GM18502 (cell line): ENCODE results near the gene PTPRD.

Source experiments
- ATAC-seq: cut with Tn5 transposase; IDR thresholded peaks from one replicate; pipeline ENCODE4 v1.9.1; 2021; ENCODE audit warnings: mild to moderate bottlenecking; ENCODE audit not compliant: unreplicated experiment, poor library complexity

Gene PTPRD

GRCh38 chr9:8825585-8826147 is 1787.1 kb downstream of the PTPRD start:
- ATAC-seq = no peak

- ATAC-seq = no peak
These were observed 1789.5 kb downstream of the PTPRD start for GRCh38 chr9:8823131-8823895.

GRCh38 chr9:8822667-8823025 is 1790.2 kb downstream of the PTPRD start:
- ATAC-seq = no peak

GRCh38 chr9:8821910-8822666 is 1790.7 kb downstream of the PTPRD start:
- no peak for ATAC-seq

- no peak for ATAC-seq
These were observed 1795.5 kb downstream of the PTPRD start for GRCh38 chr9:8817335-8817734.

- no peak for ATAC-seq
These were observed 1796.4 kb downstream of the PTPRD start for GRCh38 chr9:8816361-8816760.

GRCh38 chr9:8815931-8816330 is 1796.9 kb downstream of the PTPRD start:
- no peak for ATAC-seq

- ATAC-seq = no peak
These were observed 1797.6 kb downstream of the PTPRD start for GRCh38 chr9:8815219-8815618.

GRCh38 chr9:8812888-8813287 is 1799.9 kb downstream of the PTPRD start:
- ATAC-seq = no peak

- no peak for ATAC-seq
These were observed 1803.1 kb downstream of the PTPRD start for GRCh38 chr9:8809741-8810140.

GRCh38 chr9:8806150-8806549 is 1806.7 kb downstream of the PTPRD start:
- ATAC-seq = no peak

GRCh38 chr9:8804613-8805012 is 1808.2 kb downstream of the PTPRD start:
- ATAC-seq = no peak

- ATAC-seq = no peak
These were observed 1810.6 kb downstream of the PTPRD start for GRCh38 chr9:8802242-8802641.

GRCh38 chr9:8800196-8800595 is 1812.6 kb downstream of the PTPRD start:
- no peak for ATAC-seq

GRCh38 chr9:8799615-8800014 is 1813.2 kb downstream of the PTPRD start:
- ATAC-seq = no peak

- no peak for ATAC-seq
These were observed 1813.6 kb downstream of the PTPRD start for GRCh38 chr9:8799206-8799605.

GRCh38 chr9:8784838-8785237 is 1828.0 kb downstream of the PTPRD start:
- no peak for ATAC-seq

GRCh38 chr9:8783941-8784340 is 1828.9 kb downstream of the PTPRD start:
- no peak for ATAC-seq

- ATAC-seq = no peak
These were observed 1830.6 kb downstream of the PTPRD start for GRCh38 chr9:8782237-8782636.

- ATAC-seq = no peak
These were observed 1831.3 kb downstream of the PTPRD start for GRCh38 chr9:8781458-8781857.

- no peak for ATAC-seq
These were observed 1832.4 kb downstream of the PTPRD start for GRCh38 chr9:8780386-8780785.

GRCh38 chr9:8779478-8779877 is 1833.3 kb downstream of the PTPRD start:
- no peak for ATAC-seq
